IPS-18a (cell line): Measurements from ENCODE around the gene EFCAB11.
A peak's percentile ranks its signal among the peaks of the same experiment; 100 is the strongest.

Experiments used
- H3K27ac ChIP-seq: one replicate; pipeline ENCODE4 v1.5.1; 2013; ENCODE audit warnings: low read length
- H3K27me3 ChIP-seq: one replicate; pipeline ENCODE4 v1.6.1; 2013; ENCODE audit warnings: mild to moderate bottlenecking, low read length; ENCODE audit not compliant: control insufficient read depth, insufficient read depth
- H3K36me3 ChIP-seq: one replicate; pipeline ENCODE4 v1.6.1; 2013; ENCODE audit warnings: low read depth, low read length; ENCODE audit not compliant: control insufficient read depth
- H3K4me1 ChIP-seq: one replicate; pipeline ENCODE4 v1.6.1; 2013; ENCODE audit warnings: low read depth, low read length; ENCODE audit not compliant: control insufficient read depth
- H3K4me3 ChIP-seq: one replicate; pipeline ENCODE4 v1.5.1; 2013; ENCODE audit warnings: low read length
- H3K9ac ChIP-seq: one replicate; pipeline ENCODE4 v1.6.1; 2013; ENCODE audit warnings: mild to moderate bottlenecking, low read length, moderate library complexity
- H3K9me3 ChIP-seq: one replicate; pipeline ENCODE4 v1.6.1; 2013; ENCODE audit warnings: low read depth, low read length; ENCODE audit not compliant: control insufficient read depth

The EFCAB11 gene

DNA sequence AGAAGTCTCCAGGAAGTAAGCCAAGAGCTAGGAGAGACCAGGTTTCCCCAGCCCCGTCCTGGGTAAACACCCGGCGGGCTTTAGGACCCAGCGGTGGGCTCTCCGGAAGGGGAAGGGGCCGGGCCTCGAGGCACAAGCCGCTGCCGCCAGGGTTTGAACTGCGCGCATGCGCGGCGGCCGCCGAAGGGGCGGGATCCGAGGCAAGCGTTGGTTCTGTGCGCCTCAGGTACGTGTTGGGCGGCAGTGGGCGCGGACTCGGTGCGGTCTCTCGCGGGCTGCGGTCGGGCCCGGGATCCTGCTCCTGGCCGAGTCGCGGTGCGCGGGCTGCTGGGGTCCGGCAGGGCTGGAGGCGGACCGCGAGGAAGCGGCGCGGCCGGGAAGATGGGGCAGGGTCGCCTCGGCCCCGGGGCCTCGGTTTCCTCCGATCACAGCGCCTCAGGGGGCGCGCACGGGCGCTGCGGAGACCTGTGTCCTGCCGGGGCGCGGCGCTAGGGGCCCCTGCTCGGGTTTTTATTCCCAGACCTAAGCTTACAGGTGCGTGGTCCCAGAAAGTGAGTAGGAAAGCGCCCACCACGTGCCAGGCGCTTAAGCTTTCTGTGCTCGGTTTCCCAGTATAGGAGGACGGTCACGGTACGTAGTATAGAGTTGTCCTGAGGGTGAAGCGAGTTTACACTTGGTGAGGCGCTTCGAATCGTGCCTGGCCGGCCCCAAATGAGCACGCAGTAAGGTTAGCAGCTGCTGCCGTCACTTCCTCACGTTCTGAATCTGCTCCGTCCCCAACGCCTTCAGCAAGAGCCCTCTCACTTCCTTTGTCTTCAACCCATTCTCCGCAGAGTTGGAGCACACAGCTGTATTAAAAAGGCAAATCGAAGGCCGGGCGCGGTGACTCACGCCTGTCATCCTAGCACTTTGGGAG, 1.5 kb upstream of the EFCAB11 start, which contains the start of gene TDP1:
TDP1 (plus strand) TSS at position 183 of the 916 bp plus-strand sequence. CDS start 7,188 bp downstream, outside the sequence.
- no peaks in the 10 kb centered on the region for H3K27me3 ChIP-seq
- H3K36me3 ChIP-seq, result peaks cover 8% of the 10 kb centered on the region
- H3K9ac ChIP-seq, result peak within 1 kb of the TSS; percentile 79
- H3K9me3 ChIP-seq, result no peaks in the 10 kb centered on the region
- peaks cover 14% of the 10 kb centered on the region for H3K4me1 ChIP-seq
- H3K4me3 ChIP-seq, result peak within 1 kb of the TSS; percentile 96
- H3K27ac ChIP-seq, result peak within 1 kb of the TSS; percentile 54

DNA sequence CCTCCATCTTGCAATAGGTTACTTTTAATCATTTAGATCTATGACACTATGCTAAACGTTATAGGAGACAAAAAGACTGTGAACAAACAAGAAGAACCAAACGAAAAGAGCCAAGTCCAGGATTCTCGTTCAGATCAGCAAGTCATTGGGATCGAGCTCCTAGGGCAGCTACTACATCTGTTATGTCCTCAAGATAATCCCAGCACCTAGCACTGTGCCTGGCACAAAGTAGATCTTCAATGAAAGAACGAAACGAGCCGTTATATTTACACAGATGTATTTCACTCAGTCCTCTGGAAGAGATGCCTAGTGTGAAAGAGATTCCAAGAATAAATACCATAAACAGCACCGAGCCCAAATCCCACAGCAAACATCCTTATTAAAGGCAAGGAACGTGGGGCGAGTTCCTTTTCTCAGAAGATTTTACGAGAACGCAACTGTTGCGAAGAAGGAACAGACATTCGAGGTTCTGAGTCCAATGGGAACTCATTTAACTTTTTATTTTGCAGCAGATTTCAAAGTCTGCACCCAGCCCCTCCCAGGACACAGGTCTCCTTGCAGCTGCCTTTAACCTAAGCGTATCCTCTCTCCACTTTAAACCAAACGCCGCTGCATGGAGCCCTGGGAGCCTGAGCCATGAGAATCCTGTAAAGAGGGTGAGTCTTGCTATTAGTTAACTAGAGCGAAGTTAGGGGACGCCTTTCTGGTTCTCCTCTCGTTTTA, 653 bp upstream of the EFCAB11 start:
- no peaks in the 10 kb centered on the region for H3K27me3 ChIP-seq
- peak overlapping the region; percentile 54 for H3K27ac ChIP-seq
- peaks cover 8% of the 10 kb centered on the region for H3K36me3 ChIP-seq
- H3K9me3 ChIP-seq, result no peaks in the 10 kb centered on the region
- H3K9ac ChIP-seq, result no peak overlapping the region
- peak overlapping the region; percentile 96 for H3K4me3 ChIP-seq
- peaks cover 14% of the 10 kb centered on the region for H3K4me1 ChIP-seq

DNA sequence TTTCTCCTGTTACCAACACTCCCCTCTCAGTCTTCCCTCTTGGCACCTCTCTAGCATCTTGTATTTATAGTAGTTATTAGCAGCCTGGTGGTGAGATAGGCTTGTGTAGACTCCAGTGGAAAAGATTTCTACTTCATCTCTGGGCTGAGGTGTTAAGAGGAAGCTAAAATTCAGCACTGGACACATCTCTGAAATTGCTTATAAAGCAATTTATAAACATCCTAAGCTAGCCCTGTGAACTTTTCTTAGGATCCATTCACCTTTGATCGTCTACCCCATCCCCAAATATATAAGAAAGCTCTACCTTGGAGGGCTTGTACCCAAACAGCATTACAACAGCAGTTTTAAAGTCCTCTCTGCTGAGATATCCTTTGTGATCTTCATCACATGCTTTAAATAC, 928 bp downstream of the EFCAB11 start:
- H3K9ac ChIP-seq, result peak overlapping the region; percentile 74
- peak overlapping the region; percentile 96 for H3K4me3 ChIP-seq
- H3K4me1 ChIP-seq, result peaks cover 14% of the 10 kb centered on the region
- H3K36me3 ChIP-seq, result peaks cover 4% of the 10 kb centered on the region
- H3K27me3 ChIP-seq, result no peaks in the 10 kb centered on the region
- H3K27ac ChIP-seq, result no peak overlapping the region
- no peaks in the 10 kb centered on the region for H3K9me3 ChIP-seq

DNA sequence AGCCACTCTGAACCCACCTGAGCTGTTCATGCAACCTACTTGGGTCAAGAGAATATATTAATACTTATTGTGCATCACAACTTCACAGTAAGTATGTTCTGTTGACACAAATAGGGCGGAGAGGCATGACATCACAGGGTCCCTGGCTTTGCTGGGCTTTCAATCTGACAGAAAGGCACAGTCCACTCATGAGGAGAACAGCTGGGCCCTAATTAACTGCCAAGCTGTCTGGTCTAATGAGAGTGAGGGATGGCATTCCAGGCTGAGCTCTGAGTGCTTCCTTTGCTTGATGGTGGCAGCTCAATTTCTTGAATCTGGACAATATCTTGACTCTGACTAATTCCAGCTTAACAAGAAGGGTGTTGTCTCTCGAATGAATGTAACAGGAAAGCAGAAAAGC, 2.0 kb downstream of the EFCAB11 start:
- Histone ChIP-seq H3K27ac (no peak overlapping the region), H3K9me3 (no peaks in the 10 kb centered on the region)

DNA sequence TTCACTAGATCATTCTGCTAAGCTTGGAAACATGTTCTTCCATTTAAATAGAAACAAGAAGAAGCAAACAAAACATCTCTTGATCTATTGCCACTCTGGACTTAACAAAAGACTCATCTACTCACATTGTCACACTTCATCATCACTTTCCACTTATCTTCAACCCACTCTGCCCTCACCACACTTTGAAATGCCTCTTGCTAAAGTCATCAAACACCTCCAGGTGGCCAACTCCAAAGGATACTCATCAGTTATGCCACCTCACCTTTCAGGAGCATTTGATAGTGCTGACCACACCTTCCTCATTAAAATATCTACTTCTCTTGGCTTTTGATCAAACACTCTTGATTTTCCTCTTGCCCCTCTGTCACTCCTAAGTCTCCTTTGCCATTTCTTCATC, 7.2 kb downstream of the EFCAB11 start:
- H3K36me3 ChIP-seq, result no peaks in the 10 kb centered on the region
- no peak overlapping the region for H3K27ac ChIP-seq
- H3K27me3 ChIP-seq, result no peaks in the 10 kb centered on the region
- no peak overlapping the region for H3K9ac ChIP-seq
- no peaks in the 10 kb centered on the region for H3K4me1 ChIP-seq
- no peaks in the 10 kb centered on the region for H3K9me3 ChIP-seq
- no peak overlapping the region for H3K4me3 ChIP-seq

More for the DNA sequence above, 2.0 kb downstream of the EFCAB11 start:
- Histone ChIP-seq H3K4me1 (peaks cover 14% of the 10 kb centered on the region), H3K36me3 (no peaks in the 10 kb centered on the region), H3K9ac (no peak overlapping the region), H3K27me3 (no peaks in the 10 kb centered on the region), H3K4me3 (no peak overlapping the region)

DNA sequence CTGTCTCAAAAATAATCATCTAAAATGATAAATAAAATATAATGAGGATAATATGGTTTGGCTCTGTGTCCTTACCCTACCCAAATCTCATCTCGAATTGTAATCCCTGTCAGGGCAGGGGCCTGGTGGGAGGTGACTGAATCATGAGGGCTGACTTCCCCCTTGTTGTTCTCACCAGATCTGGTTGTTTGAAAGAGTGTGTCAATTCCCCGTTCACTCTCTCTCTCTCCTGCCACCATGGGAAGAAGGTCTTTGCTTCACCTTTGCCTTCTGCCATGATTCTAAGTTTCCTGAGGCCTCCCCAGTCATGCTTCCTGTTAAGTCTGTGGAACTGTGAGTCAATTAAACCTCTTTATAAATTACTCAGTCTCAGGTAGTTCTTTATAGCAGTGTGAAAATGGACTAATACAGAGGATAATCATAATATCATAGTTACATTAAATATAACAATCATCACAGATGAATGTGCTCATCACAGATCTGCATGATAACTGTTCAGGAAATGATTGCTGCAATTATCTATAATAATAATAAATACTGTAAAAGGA, 12.6 kb downstream of the EFCAB11 start:
- no peak overlapping the region for H3K4me3 ChIP-seq
- H3K9me3 ChIP-seq, result no peaks in the 10 kb centered on the region
- no peak overlapping the region for H3K9ac ChIP-seq
- H3K27me3 ChIP-seq, result no peaks in the 10 kb centered on the region
- no peaks in the 10 kb centered on the region for H3K4me1 ChIP-seq
- H3K27ac ChIP-seq, result no peak overlapping the region
- H3K36me3 ChIP-seq, result no peaks in the 10 kb centered on the region

DNA sequence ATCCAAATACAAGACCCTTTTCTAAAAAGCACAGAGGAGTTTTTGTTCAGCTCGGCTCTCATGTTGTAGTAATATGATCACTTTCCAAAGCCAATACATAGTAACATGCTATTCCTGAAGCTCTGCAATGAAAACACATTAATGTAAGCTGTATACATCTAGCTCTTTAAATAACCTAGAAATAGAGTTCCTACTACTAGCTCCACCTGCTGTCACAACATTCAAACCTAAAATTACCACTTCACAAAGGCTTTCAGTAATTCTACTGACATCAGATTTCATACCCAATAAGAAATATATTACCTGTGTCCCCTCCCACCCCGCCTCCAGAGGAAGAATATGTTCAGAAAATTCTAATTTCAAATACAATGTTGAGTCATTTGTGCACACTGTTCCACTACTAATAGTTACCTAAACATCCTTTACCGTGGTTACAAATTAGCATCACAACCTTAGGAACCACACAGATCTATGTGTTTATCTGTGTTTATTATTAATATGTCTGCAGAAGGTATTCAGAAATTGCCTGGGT, 17.8 kb downstream of the EFCAB11 start:
- H3K36me3 ChIP-seq, result no peaks in the 10 kb centered on the region
- H3K9me3 ChIP-seq, result no peaks in the 10 kb centered on the region
- no peaks in the 10 kb centered on the region for H3K4me1 ChIP-seq
- no peak overlapping the region for H3K27ac ChIP-seq
- no peak overlapping the region for H3K9ac ChIP-seq
- no peak overlapping the region for H3K4me3 ChIP-seq
- no peaks in the 10 kb centered on the region for H3K27me3 ChIP-seq

DNA sequence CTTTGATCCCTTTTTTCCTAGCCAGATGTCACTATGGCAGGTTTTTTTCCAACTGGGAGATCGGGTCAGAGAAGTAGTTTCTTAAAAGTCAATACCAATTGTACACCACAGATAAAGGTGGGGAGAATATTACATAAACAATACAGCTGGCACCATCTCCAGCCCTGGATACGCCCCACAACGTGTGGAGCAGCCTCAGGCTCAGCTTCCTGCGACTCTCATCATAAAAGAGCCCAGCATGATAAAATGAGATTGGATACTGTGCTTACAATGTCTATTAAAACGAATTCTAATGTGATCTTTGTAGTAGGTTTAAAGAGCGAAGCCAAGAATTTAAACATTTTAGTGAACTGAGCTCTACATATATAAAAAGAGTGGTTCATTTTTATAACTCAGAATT, 21.5 kb downstream of the EFCAB11 start:
- H3K4me3 ChIP-seq, result no peak overlapping the region
- no peaks in the 10 kb centered on the region for H3K36me3 ChIP-seq
- H3K27ac ChIP-seq, result no peak overlapping the region

DNA sequence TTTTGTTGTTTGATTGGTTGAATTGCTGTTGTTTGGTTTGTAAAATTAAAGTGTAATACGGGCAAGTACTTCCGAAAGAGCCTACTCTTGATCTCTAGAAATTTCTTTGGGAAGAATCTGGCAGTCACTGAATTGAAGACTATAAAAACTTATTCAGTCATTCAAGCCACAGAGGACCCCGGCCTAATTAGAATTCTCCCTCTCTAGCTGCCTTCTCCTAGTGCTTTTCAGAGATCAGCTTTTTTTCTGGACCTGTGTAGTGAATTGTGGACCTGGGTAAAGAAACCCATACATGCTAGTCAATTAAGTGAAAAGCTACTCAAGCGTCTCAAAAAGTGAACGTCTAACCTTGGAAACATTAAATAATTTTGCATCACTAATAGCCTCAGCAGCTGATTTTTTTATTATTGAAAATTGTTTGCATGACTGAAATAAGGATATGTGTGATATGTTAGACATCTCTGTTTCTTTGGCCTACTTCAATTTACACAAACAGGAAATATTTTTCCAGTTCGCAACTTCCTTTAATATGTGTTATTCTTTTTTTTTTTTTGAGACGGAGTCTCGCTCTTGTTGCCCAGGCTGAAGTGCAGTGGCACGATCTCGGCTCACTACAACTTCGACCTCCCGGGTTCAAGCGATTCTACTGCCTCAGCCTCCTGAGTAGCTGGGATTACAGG, 27.2 kb downstream of the EFCAB11 start:
- Histone ChIP-seq H3K9me3 (no peaks in the 10 kb centered on the region), H3K27me3 (no peaks in the 10 kb centered on the region), H3K36me3 (no peaks in the 10 kb centered on the region), H3K9ac (no peak overlapping the region), H3K4me3 (no peak overlapping the region), H3K4me1 (no peaks in the 10 kb centered on the region), H3K27ac (no peak overlapping the region)

More for the DNA sequence above, 21.5 kb downstream of the EFCAB11 start:
- Histone ChIP-seq H3K4me1 (no peaks in the 10 kb centered on the region), H3K9ac (no peak overlapping the region), H3K9me3 (no peaks in the 10 kb centered on the region), H3K27me3 (no peaks in the 10 kb centered on the region)

DNA sequence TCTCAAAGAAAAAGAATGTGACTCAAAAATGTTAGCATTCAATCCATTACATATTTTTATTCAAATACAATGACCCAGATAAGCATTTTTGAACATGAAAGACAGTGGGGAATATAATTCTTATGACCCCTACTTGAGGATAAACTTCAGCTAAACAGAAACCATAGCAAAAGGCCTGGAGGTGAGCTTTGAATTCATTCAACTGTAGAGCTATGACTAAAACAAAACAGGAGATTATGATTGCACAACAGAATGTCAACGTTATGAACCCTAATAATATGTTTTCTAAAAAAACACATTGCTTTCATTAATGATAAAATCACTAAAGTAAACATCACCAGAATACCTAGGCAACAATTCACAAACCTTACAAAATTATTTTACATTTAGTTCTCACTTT, 27.8 kb downstream of the EFCAB11 start:
- H3K27ac ChIP-seq, result no peak overlapping the region
- no peaks in the 10 kb centered on the region for H3K36me3 ChIP-seq
- H3K9ac ChIP-seq, result no peak overlapping the region
- H3K4me3 ChIP-seq, result no peak overlapping the region
- no peaks in the 10 kb centered on the region for H3K4me1 ChIP-seq
- no peaks in the 10 kb centered on the region for H3K9me3 ChIP-seq
- no peaks in the 10 kb centered on the region for H3K27me3 ChIP-seq

DNA sequence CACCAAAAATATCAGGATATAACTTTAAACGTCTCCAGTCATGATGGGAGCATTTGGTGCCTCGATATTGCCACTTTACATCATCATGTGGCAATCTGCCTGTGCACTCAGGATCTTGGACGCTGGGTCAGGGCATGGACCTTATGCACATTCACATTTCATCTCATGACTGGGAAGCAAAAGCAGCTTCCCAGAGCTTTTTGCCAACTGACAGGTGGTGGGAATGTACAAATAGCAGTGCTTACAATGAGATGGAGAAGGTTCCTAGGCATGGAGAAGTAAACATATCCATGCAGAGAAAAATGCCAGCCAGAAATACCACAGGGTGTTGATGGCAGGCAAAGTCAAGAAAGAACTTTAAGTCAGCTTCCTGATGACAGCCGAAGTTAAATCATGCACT, 30.3 kb downstream of the EFCAB11 start:
- no peaks in the 10 kb centered on the region for H3K27me3 ChIP-seq
- no peaks in the 10 kb centered on the region for H3K9me3 ChIP-seq
- H3K36me3 ChIP-seq, result no peaks in the 10 kb centered on the region
- no peak overlapping the region for H3K9ac ChIP-seq
- H3K4me3 ChIP-seq, result no peak overlapping the region
- H3K4me1 ChIP-seq, result no peaks in the 10 kb centered on the region
- H3K27ac ChIP-seq, result no peak overlapping the region
